HCT116 (cell line): Measurements from ENCODE around the gene CD82.

Source experiments
- CBX3 ChIP-seq: IDR thresholded peaks from 2 replicates; pipeline ENCODE4 v1.6.1; 2012; ENCODE audit warnings: low read depth
- CEBPB ChIP-seq: IDR thresholded peaks from 2 replicates; pipeline ENCODE4 v1.6.1; 2012; ENCODE audit warnings: low read depth
- POLR2AphosphoS5 ChIP-seq: IDR thresholded peaks from 2 replicates; pipeline ENCODE4 v1.6.1; 2011; ENCODE audit warnings: mild to moderate bottlenecking, low read depth, low read length, moderate library complexity
- TF ChIP-seq, protein P1 (sequence below), 3 experiments: fragments of 200-600 bp in 1 of 3; sonication (generic) in 1 of 3; IDR thresholded peaks in 2 of 3; conservative IDR thresholded peaks in 1 of 3; 2 replicates each; pipeline ENCODE4 v1.5.1; 2012 to 2017; ENCODE audit warnings: low read depth in 2 of 3, low read length in 2 of 3, antibody characterized with exemption in 1 of 3, borderline replicate concordance in 1 of 3, control low read depth in 1 of 3, mild to moderate bottlenecking in 1 of 3, mixed read lengths in 1 of 3, mixed run types in 1 of 3, moderate library complexity in 1 of 3; ENCODE audit not compliant: insufficient read depth in 1 of 3
- TF ChIP-seq, protein P2 (sequence below): IDR thresholded peaks from 2 replicates; pipeline ENCODE4 v1.6.1; 2011; ENCODE audit warnings: mild to moderate bottlenecking, low read length, moderate library complexity; ENCODE audit not compliant: insufficient replicate concordance; ENCODE audit errors: extremely low read depth

DNA sequence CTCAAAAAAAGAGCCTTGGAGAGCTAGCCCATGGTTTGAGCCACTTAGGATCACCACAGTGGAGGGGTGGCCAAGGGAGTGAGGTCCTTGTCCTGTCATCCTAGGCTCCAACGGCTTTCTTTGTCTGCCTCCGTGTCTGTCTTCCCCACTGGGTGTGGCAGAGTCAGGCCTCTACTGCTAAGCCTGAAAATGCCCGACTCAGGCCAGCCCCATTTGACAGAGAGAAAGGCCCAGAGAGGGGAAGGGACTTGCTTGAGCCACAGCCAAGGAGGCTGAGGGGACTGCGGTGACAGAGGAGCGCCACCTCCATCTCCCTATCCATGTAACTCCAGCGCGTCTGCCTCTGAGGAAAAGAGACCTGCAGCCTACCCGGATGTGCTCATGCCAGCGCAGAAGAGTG lies 27.8 kb upstream of the CD82 start:
- no peak for TF ChIP-seq CBX3
- TF ChIP-seq, protein P1, sequence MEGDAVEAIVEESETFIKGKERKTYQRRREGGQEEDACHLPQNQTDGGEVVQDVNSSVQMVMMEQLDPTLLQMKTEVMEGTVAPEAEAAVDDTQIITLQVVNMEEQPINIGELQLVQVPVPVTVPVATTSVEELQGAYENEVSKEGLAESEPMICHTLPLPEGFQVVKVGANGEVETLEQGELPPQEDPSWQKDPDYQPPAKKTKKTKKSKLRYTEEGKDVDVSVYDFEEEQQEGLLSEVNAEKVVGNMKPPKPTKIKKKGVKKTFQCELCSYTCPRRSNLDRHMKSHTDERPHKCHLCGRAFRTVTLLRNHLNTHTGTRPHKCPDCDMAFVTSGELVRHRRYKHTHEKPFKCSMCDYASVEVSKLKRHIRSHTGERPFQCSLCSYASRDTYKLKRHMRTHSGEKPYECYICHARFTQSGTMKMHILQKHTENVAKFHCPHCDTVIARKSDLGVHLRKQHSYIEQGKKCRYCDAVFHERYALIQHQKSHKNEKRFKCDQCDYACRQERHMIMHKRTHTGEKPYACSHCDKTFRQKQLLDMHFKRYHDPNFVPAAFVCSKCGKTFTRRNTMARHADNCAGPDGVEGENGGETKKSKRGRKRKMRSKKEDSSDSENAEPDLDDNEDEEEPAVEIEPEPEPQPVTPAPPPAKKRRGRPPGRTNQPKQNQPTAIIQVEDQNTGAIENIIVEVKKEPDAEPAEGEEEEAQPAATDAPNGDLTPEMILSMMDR (IDR thresholded peaks at IDR 0.05 in 2 of 3, conservative IDR thresholded peaks at IDR 0.05 in 1 of 3; ENCODE audit: borderline replicate concordance in 1 of 3, insufficient read depth in 1 of 3, low read depth in 2 of 3, low read length in 2 of 3): no peak
- no peak for TF ChIP-seq CEBPB
- TF ChIP-seq POLR2AphosphoS5: no peak
- TF ChIP-seq, protein P2, sequence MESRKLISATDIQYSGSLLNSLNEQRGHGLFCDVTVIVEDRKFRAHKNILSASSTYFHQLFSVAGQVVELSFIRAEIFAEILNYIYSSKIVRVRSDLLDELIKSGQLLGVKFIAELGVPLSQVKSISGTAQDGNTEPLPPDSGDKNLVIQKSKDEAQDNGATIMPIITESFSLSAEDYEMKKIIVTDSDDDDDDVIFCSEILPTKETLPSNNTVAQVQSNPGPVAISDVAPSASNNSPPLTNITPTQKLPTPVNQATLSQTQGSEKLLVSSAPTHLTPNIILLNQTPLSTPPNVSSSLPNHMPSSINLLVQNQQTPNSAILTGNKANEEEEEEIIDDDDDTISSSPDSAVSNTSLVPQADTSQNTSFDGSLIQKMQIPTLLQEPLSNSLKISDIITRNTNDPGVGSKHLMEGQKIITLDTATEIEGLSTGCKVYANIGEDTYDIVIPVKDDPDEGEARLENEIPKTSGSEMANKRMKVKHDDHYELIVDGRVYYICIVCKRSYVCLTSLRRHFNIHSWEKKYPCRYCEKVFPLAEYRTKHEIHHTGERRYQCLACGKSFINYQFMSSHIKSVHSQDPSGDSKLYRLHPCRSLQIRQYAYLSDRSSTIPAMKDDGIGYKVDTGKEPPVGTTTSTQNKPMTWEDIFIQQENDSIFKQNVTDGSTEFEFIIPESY: no peak
